Measurements from ENCODE around the gene ATP4B. TPM values are rescaled to one million over a fixed set of nuclear protein-coding genes. Genes with fewer than 3 reads are reported as not detected.

Gene ATP4B
- polyA plus RNA-seq, 4 donors, result 0.23 to 0.90 (median 0.42) TPM

DNA sequence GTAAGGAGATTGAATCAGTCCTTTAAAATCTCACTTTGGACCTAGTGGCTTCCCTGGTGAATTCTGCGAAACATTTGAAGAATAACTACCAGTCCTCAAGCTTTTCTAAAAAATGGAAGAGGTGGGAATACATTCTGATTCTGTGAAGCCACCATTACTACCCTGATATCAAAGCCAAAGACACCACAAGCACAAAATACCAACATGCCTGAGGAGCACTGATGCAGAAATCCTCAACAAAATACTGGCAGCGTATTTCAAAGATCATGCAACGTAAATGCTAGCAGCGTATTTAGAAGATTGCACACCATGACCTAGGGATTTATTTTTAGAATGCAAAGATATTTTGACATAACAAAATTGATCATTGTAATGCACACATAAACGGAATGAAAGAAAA is 14.4 kb downstream of the ATP4B start:
- no peak for DNase-seq (ENCODE audit: low read depth in 4 of 4, low spot score in 3 of 4)

- no peak for DNase-seq (ENCODE audit: low read depth in 4 of 4, low spot score in 3 of 4)
Observed at GRCh38 chr13:113642563-113642962, 15.4 kb downstream of the ATP4B start.

- DNase-seq (ENCODE audit: low read depth in 4 of 4, low spot score in 3 of 4), result no peak
Observed at GRCh38 chr13:113641426-113641825, 16.6 kb downstream of the ATP4B start.

DNA sequence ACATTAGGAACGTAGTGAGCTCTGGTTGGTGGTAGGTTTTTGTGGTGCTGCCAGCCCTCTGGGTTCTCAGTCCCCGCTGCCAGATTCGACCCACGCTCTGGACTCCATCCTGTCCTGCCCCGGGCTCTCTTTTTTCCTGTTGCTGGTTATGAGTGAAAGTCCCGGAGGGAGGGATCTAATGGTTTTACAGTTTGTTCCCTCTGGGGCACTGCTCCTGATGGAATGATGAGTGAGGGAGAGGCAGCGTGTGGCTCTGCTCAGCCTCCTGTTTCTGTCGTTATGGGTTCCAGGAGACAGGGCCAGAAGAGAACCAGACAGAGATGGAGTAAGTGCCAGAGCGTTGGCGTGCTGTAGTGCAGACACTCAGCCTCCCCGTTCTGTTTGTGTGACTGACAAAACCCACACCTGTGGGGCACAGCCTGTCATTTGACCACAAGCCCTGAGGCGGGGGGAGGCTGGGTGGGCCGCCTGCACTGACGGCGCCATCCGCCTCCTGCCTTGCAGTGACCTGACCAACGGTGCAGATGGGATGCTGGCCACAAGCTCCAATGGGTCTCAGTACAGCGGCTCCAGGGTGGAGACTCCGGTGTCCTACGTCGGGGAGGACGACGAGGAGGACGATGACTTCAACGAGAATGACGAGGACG is 18.3 kb downstream of the ATP4B start:
- no peak for DNase-seq (ENCODE audit: low read depth in 4 of 4, low spot score in 3 of 4)

DNA sequence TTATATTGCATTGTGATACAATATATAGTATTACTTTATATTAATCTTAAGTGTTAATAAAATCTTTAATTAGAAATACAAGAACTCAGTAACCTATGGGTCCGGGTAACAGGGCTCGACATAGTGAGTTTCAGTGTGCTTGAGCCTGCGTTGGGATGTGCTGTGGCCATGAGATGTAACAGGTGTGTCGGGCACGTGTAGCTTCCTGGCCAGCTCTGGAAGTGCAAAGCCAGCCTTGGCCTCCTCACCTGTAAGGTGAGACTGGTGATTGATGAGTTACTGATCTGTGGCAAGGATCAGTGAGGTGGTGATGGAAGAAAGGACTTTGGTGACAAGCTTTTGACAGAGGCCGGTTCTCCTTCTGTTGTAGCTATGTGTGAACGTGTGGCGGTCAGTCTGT is 19.2 kb downstream of the ATP4B start:
- no peak for DNase-seq (ENCODE audit: low read depth in 4 of 4, low spot score in 3 of 4)

GRCh38 chr13:113638173-113638746 is 19.7 kb downstream of the ATP4B start:
- no peak for DNase-seq (ENCODE audit: low read depth in 4 of 4, low spot score in 3 of 4)

- DNase-seq (ENCODE audit: low read depth in 4 of 4, low spot score in 3 of 4), result no peak
Observed at GRCh38 chr13:113637262-113638160, 20.5 kb downstream of the ATP4B start.

DNA sequence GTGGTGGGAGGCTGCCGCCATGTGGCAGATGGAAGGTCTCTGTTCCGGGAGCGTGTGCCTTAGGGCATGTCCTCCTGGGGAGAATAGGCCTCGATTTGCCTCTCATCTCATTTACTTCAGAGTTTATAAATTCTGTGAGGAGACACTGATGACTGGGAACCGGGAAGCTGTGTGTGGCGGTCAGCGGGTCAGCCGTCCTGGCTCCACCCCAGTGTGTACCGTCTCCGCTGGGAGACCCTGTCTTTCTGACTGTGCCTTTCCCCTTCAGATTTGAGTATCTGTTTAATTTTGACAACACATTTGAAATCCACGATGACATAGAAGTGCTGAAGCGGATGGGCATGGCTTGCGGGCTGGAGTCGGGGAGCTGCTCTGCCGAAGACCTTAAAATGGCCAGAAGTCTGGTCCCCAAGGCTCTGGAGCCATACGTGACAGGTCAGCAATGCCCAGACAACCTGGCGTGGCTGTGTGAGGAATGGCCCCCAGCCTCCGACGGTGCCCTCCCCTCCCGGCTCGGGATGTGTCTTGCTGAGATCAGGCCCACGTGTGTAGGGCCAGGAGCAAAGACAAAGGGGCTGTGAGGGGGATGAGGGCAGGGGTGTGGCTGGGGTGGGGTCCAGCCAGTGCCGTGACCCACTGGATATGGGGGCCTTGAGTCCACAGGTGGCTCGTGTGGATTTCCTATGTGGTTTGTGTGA is 21.6 kb downstream of the ATP4B start:
- DNase-seq (ENCODE audit: low read depth in 4 of 4, low spot score in 3 of 4), result no peak

- DNase-seq (ENCODE audit: low read depth in 4 of 4, low spot score in 3 of 4), result no peak
Observed at GRCh38 chr13:113635709-113636108, 22.3 kb downstream of the ATP4B start.

GRCh38 chr13:113635048-113635420 is 23.0 kb downstream of the ATP4B start:
- no peak for DNase-seq (ENCODE audit: low read depth in 4 of 4, low spot score in 3 of 4)

DNA sequence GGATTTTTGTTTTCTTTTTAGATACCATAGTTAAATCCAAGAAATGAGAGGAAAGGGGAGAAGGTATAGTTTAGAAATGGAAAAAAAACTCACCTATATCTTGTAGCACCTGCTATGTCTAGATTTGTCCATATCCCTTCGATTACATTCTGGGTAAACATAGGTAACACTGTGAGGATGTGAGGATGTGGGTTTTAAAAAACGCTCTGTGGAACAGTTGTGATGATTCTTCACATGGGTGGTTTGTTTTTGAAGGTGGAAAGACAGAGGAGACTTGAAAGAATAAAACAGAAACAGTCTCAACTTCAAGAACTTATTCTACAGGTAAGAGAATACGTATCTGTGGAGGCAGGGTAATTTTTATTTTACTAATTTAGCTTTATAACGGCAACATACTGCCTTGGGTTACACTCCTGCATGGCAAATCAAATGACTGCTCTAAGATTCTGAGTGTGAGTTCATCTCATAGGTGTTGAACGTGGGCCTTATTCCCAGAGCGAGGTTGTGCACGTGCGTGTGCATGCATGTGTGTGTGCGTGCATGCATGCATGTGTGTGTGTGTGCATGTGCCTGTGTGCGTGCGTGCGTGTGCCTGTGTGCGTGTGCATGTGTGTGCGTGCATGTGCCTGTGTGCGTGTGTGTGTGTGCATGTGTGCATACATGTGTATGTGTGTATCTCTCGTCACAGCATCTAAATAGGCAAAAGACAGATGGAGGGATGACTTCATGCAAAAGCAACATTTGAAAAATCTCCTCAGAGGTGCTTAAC is 23.5 kb downstream of the ATP4B start:
- DNase-seq (ENCODE audit: low read depth in 4 of 4, low spot score in 3 of 4), result no peak

- DNase-seq (ENCODE audit: low read depth in 4 of 4, low spot score in 3 of 4), result no peak
Observed at GRCh38 chr13:113633485-113633873, 24.5 kb downstream of the ATP4B start.

DNA sequence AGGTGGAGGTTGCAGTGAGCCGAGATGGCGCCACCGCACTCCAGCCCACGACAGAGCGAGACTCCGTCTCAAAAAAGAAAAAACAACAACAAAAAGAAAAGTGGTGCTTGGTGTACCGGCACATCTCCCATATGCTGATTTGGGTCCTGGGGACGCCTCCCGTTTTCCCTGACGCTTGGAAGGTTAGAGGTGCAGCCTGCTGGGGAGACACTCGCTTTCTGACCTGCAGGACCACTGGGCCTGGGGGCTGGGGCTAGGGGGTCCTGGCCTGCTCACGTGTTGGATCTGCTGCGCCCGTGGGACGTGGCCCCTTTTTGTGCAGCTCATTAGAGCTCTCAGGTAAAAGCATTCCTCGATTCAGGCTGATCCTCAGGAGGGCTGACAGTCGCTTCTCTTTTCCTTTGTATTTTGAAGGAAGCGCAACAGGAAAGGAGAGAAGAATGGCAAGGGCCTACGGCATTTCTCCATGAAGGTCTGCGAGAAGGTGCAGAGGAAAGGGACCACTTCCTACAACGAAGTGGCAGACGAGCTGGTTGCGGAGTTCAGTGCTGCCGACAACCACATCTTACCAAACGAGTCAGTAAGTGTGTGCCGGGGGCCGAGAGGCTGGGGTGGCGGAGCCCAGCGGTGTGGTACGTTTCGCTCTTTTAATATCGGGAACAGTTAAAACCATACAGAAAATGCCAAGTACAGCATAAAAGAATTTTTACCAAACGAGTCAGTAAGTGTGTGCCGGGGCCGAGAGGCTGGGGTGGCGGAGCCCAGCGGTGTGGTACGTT is 25.1 kb downstream of the ATP4B start:
- DNase-seq (ENCODE audit: low read depth in 4 of 4, low spot score in 3 of 4), result no peak

DNA sequence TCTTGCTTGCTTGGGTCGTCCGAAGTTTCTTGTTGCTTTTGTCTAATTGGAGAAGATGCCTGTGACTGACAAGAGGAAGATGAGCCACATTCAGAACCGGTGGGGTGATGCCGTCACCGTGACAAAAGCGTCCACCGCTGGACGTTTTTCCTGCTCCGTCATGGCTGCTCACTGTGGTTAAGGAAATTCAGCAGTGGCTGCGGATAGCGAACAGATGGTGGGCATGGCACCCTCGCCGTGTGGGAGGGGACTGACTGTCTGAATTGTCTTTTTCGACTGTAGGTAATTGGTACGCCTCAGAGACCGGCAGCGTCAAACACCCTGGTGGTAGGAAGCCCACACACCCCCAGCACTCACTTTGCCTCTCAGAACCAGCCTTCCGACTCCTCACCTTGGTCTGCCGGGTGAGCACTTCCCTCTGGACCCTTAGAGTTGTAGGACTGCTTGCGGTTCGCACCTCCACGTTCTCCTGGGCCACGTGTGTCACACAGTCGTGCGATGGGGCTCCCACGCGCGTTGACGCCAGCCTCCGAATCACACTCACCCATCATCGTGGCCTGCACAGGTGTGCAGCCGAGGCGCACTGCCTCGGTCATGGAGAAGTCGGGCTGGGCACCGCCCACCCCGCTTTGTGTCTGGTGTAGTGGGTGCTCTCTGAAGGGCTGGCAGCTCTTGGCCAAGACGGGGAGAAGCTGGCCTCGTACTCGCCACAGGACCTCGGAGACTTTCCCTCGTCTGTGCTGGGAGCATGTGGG is 26.5 kb downstream of the ATP4B start:
- no peak for DNase-seq (ENCODE audit: low read depth in 4 of 4, low spot score in 3 of 4)

DNA sequence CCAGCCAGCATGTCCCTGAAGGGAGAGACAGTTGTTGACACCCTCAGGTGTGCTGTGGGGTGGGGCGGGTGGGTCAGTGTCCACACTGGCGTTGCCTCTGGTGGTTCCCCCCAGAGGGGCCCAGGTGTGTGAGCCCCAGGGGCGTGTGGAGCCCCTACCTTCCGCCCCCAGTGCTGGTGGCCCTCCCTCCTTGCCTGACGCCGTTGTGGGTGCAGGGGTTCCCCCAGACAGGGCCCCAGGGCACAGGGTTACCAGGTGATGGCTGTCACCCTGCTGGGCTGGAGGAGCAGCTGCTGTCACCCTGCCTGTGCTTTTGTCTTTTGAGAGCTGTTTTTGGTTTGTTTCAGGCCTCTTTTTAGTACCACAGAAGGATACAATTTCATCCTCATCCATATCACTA is 27.2 kb downstream of the ATP4B start:
- DNase-seq (ENCODE audit: low read depth in 4 of 4, low spot score in 3 of 4), result no peak

DNA sequence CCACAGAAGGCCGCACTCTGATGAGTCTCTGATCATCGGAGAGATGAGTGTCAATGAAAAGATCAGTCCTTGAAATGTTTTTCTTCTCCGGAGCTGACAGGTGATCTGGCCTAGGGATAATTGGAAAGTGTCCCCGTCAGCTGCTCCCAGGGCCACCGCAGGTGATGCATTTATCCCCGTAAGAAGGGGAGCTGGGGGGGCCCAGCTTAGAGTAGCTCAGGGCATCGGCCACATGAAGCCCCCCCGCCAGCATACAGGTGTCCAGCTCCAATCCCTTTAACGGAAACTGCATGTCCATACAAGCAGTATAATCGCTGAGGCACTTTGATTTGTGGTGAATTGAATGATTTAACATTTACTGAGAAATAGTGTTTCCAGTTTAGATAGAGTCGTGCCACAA is 27.7 kb downstream of the ATP4B start:
- DNase-seq (ENCODE audit: low read depth in 4 of 4, low spot score in 3 of 4), result no peak

DNA sequence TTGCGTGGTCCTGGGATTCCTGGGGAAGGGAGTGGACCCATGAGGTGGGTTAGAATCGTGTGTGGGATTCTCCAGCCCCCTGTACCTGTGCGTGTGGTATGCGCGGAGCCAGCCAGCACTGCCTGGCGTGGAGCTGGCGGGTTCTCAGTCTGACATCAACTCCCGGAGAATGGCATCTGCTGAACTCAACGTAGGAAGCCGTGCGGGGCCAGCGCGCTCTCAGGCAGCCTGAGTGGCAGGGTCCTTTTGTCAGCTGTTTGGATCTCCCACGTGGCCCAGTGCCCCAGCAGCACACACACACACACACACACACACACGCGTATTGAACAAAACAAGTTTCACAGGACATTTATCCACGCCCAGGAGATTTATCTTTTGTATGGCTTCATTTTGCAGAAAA is 28.1 kb downstream of the ATP4B start:
- DNase-seq (ENCODE audit: low read depth in 4 of 4, low spot score in 3 of 4), result no peak

- DNase-seq (ENCODE audit: low read depth in 4 of 4, low spot score in 3 of 4), result no peak
Observed at GRCh38 chr13:113628291-113629270, 29.4 kb downstream of the ATP4B start.

Data from right renal pelvis (tissue), 4 donors.